Heart left ventricle (tissue), 16 donors: Measurements from ENCODE around the gene PKNOX1. TPM values are rescaled to one million over a fixed set of nuclear protein-coding genes. Genes with fewer than 3 reads are reported as not detected.
A peak's percentile ranks its signal among the peaks of the same experiment; 100 is the strongest.
"Not testable (repeated sequence)": the region's sequence is repeated elsewhere in the genome, so short reads cannot be mapped to it uniquely, and the experiment has no call there.

ENCODE experiments used
- ATAC-seq, 4 donors: fragments of 200-7000 bp; cut with Tn5 transposase; one replicate each; pipeline ENCODE4 v1.9.1; 2020 to 2022; ENCODE audit warnings: moderate library complexity in 4 of 4, mild to moderate bottlenecking in 3 of 4, moderate number of reproducible peaks in 1 of 4
- DNase-seq, 5 donors: peaks; one replicate each; pipeline ENCODE4 v3.0.0-alpha.2; 2020
- H3K27ac ChIP-seq, 12 donors: fragments of 200-600 bp; sonication (generic) in 4 of 12; one replicate each; pipeline versions ENCODE4 v1.5.0 to v1.8.0; 2016 to 2022; ENCODE audit warnings: mild to moderate bottlenecking in 2 of 12
- H3K27me3 ChIP-seq, 9 donors: fragments of 200-600 bp; sonication (generic) in 2 of 9; one replicate each; pipeline versions ENCODE4 v1.5.1 to v1.8.0; 2016 to 2022; ENCODE audit warnings: mild to moderate bottlenecking in 3 of 9
- H3K36me3 ChIP-seq, 9 donors: fragments of 200-600 bp; sonication (generic) in 2 of 9; one replicate each; pipeline versions ENCODE4 v1.5.0 to v1.8.0; 2018 to 2022; ENCODE audit warnings: mild to moderate bottlenecking in 2 of 9
- H3K4me1 ChIP-seq, 12 donors: fragments of 200-600 bp; sonication (generic) in 4 of 12; one replicate each; pipeline versions ENCODE4 v1.5.0 to v1.8.0; 2016 to 2022; ENCODE audit warnings: mild to moderate bottlenecking in 3 of 12
- H3K4me3 ChIP-seq, 12 donors: fragments of 200-600 bp; sonication (generic) in 4 of 12; one replicate each; pipeline versions ENCODE4 v1.5.0 to v1.8.0; 2017 to 2022; ENCODE audit warnings: mild to moderate bottlenecking in 9 of 12, moderate library complexity in 4 of 12
- H3K9me3 ChIP-seq, 12 donors: fragments of 200-600 bp; sonication (generic) in 4 of 12; one replicate each; pipeline versions ENCODE4 v1.5.0 to v1.8.0; 2016 to 2022; ENCODE audit warnings: mild to moderate bottlenecking in 1 of 12
- POLR2A ChIP-seq, 2 donors: fragments of 450-650 bp; IDR thresholded peaks; one replicate each; pipeline ENCODE4 v1.6.1; 2017; ENCODE audit warnings: antibody characterized with exemption in 2 of 2, mild to moderate bottlenecking in 2 of 2, moderate library complexity in 2 of 2
- WGBS, 4 donors: extraction: QIAGEN DNeasy Blood & Tissue Kit in 2 of 4; methylation state at CpG; one replicate each; pipeline versions ENCODE4 v1.1.5 to v1.1.7; 2013 to 2018; 5-methylcytosine and 5-hydroxymethylcytosine counted together
- intact Hi-C, 10 donors: fragments of 100-400 bp; cut with DNase I; formaldehyde crosslinking; loops; one replicate each; pipeline versions ENCODE4 v1.11.1 to v1.14.2; 2022
- polyA plus RNA-seq, 2 donors: library from polyadenylated mRNA; stranded (reverse); fragments of 200-250 nt; gene quantifications; one replicate each; pipeline ENCODE4 v1.2.3, GENCODE V29; 2013
- total RNA-seq, 9 donors: library from RNA; depleted of rRNA in 2 of 9; stranded (reverse); fragments of >200 nt in 2 of 9; fragmentation: NEBNext Ultra II Directional in 3 of 9; extraction: Animal tissue kit (Norgen Biotek cat#: 25700) in 3 of 9; gene quantifications; one replicate each; pipeline versions ENCODE4 v1.1.0 to v1.2.4, GENCODE V29; 2016 to 2023
- TF ChIP-seq, protein P1 (sequence below), 12 donors: fragments of 200-600 bp; sonication (generic) in 4 of 12; IDR thresholded peaks; one replicate each; pipeline versions ENCODE4 v1.5.0 to v1.8.0; 2018 to 2022; ENCODE audit warnings: antibody characterized with exemption in 12 of 12, mild to moderate bottlenecking in 5 of 12
- donor health status: ischemic (EF 13 %, LVEDD 7.1; RV severe dilation, severe dysfunction).
- donor health status: healthy with polysubstance abuse.
- donor health status: DM: no; HTN: yes; CAD: no.
- donor health status: DM: no; HTN: no; CAD: no.
- donor health status: ischemic (EF 25% LVEDD 6.9; RV normal size, moderate dysfunction).
- donor health status: ischemic (EF 25% LVEDD 5.7; RV mildly dilated, moderate dysfunction).
- donor health status: healthy.
- donor health status: DM: yes; HTN: yes; CAD: no.
- donor health status: ischemic (EF 35%, LVEDD 5.7; RV mildly dilated, moderate dysfunction).
- donor health status: nonischemic (EF 11% LVEDD 7.7; RV severe dilation, severe dysfunction).
- donor health status: DM: yes; HTN: yes; CAD: no.
- donor health status: PGD.
- donor health status: ischemic (EF 29% LVEDD 5.4; RV normal size, mild dysfunction).
- donor health status: nonischemic (EF 23%, LVEDD 6.1; RV moderate dilation, normal function).

PKNOX1 gene
- total and polyA plus RNA-seq, 11 donors = 2.4 to 13.6 (median 7.6) TPM

- TF ChIP-seq, protein P1, sequence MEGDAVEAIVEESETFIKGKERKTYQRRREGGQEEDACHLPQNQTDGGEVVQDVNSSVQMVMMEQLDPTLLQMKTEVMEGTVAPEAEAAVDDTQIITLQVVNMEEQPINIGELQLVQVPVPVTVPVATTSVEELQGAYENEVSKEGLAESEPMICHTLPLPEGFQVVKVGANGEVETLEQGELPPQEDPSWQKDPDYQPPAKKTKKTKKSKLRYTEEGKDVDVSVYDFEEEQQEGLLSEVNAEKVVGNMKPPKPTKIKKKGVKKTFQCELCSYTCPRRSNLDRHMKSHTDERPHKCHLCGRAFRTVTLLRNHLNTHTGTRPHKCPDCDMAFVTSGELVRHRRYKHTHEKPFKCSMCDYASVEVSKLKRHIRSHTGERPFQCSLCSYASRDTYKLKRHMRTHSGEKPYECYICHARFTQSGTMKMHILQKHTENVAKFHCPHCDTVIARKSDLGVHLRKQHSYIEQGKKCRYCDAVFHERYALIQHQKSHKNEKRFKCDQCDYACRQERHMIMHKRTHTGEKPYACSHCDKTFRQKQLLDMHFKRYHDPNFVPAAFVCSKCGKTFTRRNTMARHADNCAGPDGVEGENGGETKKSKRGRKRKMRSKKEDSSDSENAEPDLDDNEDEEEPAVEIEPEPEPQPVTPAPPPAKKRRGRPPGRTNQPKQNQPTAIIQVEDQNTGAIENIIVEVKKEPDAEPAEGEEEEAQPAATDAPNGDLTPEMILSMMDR (IDR thresholded peaks at IDR 0.05) = no peak
- TF ChIP-seq POLR2A (IDR thresholded peaks at IDR 0.05) = no peak
- H3K9me3 ChIP-seq = peaks cover 0 to 10% (median 4%) of the 10 kb centered on the region in 12 donors
- DNase-seq (peak in 4 of 5 donors; percentile 32 to 71 (median 58)), ATAC-seq (peak in 3 of 4 donors; percentile 80 to 82 (median 81))
- no peak overlapping the region for H3K4me3 ChIP-seq
- peak overlapping the region in 8 of 12 donors; percentile 6 to 63 (median 41) for H3K27ac ChIP-seq
- H3K4me1 ChIP-seq = peaks cover 0 to 27% (median 8%) of the 10 kb centered on the region in 12 donors
- intact Hi-C loops = no loop called here
- WGBS, 4 donors = 73 to 84% (median 80%) methylated on average over 8 of the region's 8 CpGs
- no peaks in the 10 kb centered on the region for H3K27me3 ChIP-seq
- no peaks in the 10 kb centered on the region for H3K36me3 ChIP-seq
Measured at GRCh38 chr21:42997053-42997452, 22.7 kb downstream of the PKNOX1 start.

GRCh38 chr21:42997983-42998382, 23.6 kb downstream of the PKNOX1 start:
- ATAC-seq, intact Hi-C loops, DNase-seq, H3K27me3 ChIP-seq, H3K36me3 ChIP-seq, H3K4me3 ChIP-seq: not testable (repeated sequence)
- H3K9me3 ChIP-seq = peaks cover 0 to 10% (median 4%) of the 10 kb centered on the region in 12 donors
- WGBS, 4 donors = 91 to 100% (median 92%) methylated on average over 1 of the region's 1 CpG
- peaks cover 0 to 18% (median 3%) of the 10 kb centered on the region in 12 donors for H3K4me1 ChIP-seq
- H3K27ac ChIP-seq = peak overlapping the region in 1 of 12 donors; percentile 56

- H3K36me3 ChIP-seq, H3K27me3 ChIP-seq, ATAC-seq, H3K4me3 ChIP-seq, DNase-seq, H3K27ac ChIP-seq, intact Hi-C loops: not testable (repeated sequence)
- peaks cover 0 to 10% (median 4%) of the 10 kb centered on the region in 12 donors for H3K9me3 ChIP-seq
- 96 to 100% (median 99%) methylated on average over 2 of the region's 2 CpGs for WGBS, 4 donors
- H3K4me1 ChIP-seq = peaks cover 0 to 15% (median 2%) of the 10 kb centered on the region in 12 donors
Measured at GRCh38 chr21:42999152-42999551, 24.8 kb downstream of the PKNOX1 start.

GRCh38 chr21:43000041-43000440, 25.7 kb downstream of the PKNOX1 start:
- 97 to 99% (median 98%) methylated on average over 2 of the region's 2 CpGs for WGBS, 4 donors
- ATAC-seq, DNase-seq, H3K4me3 ChIP-seq, H3K27ac ChIP-seq, H3K27me3 ChIP-seq, intact Hi-C loops, H3K36me3 ChIP-seq: not testable (repeated sequence)
- Histone ChIP-seq H3K9me3 (peaks cover 0 to 10% (median 4%) of the 10 kb centered on the region in 12 donors), H3K4me1 (peaks cover 0 to 15% (median 2%) of the 10 kb centered on the region in 12 donors)

DNA sequence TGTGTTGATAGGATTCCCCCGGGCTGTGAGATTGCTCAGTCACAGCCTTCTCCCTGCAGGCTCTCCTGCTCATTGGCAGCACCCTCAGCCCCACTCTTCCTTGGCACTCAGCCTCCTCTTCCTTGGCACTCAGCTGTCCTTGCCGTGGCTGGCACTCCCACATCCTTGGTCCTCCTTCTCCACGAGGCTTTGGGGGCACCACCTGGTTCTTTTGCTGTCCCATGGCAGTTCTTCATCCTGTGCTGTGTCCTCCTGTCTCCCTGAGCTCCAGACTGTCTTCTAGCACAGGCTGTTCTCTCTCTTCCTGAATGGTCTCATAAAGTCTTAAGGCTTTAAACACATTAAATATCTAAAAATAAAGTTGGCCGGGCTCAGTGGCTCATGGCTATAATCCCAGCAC, 27.0 kb downstream of the PKNOX1 start:
- ATAC-seq = peak in 1 of 4 donors; percentile 34
- TF ChIP-seq, protein P1 (IDR thresholded peaks at IDR 0.05) = no peak
- TF ChIP-seq POLR2A (IDR thresholded peaks at IDR 0.05) = no peak
- Histone ChIP-seq H3K27ac (peak overlapping the region in 1 of 12 donors; percentile 61), H3K27me3 (no peaks in the 10 kb centered on the region), H3K36me3 (peaks cover 0 to 21% (median 4%) of the 10 kb centered on the region in 9 donors), H3K9me3 (peaks cover 0 to 10% (median 4%) of the 10 kb centered on the region in 12 donors), H3K4me3 (no peak overlapping the region), H3K4me1 (peaks cover 0 to 15% (median 2%) of the 10 kb centered on the region in 12 donors)
- intact Hi-C loops = no loop called here
- 26 to 42% (median 27%) methylated on average over 4 of the region's 4 CpGs for WGBS, 4 donors
- no peak for DNase-seq

GRCh38 chr21:43004926-43005325, 30.6 kb downstream of the PKNOX1 start:
- ATAC-seq = no peak

More at GRCh38 chr21:43004926-43005325, 30.6 kb downstream of the PKNOX1 start:
- WGBS, 4 donors = 79 to 94% (median 82%) methylated on average over 7 to 8 of the region's 8 CpGs
- no peak for TF ChIP-seq POLR2A (IDR thresholded peaks at IDR 0.05)
- TF ChIP-seq, protein P1 (IDR thresholded peaks at IDR 0.05) = no peak
- no peak for DNase-seq
- H3K4me1 ChIP-seq = peaks cover 0 to 12% (median 2%) of the 10 kb centered on the region in 12 donors
- intact Hi-C loops = no loop called here
- H3K36me3 ChIP-seq = peaks cover 0 to 45% (median 25%) of the 10 kb centered on the region in 9 donors
- H3K4me3 ChIP-seq = no peak overlapping the region
- H3K27me3 ChIP-seq = no peaks in the 10 kb centered on the region
- H3K9me3 ChIP-seq = peaks cover 0 to 6% (median 2%) of the 10 kb centered on the region in 12 donors
- H3K27ac ChIP-seq = no peak overlapping the region
